ENCODE measurements around the gene GRIK1. TPM values are rescaled to one million over a fixed set of nuclear protein-coding genes. Genes with fewer than 3 reads are reported as not detected.
"Not testable (repeated sequence)": the region's sequence is repeated elsewhere in the genome, so short reads cannot be mapped to it uniquely, and the experiment has no call there.

Gene GRIK1
- total RNA-seq, 1 donor from 2014 or later, result 4.6 TPM

DNA sequence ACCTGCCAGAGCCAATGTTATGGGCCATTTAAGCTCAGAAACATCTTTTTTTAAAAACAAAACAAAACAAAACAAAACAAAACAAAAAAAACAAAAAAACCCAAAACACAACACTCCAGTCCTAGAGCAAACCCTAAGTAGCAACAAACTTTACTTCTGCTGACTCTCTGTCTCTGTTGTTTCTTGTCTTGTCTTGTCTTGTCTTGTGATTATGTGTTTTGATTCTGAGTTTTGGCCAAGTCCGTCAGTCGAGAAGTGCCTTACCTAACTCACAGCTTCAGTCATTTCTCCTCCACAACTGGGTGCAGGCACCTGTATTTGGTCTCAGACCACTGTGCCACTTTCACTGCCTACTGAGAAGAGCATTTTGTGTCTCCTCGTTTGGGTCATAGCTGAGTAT is 333.2 kb downstream of the GRIK1 start:
- ATAC-seq, result no peak
- intact Hi-C loops (cut with DNase I), result no loop called here
- DNase-seq (ENCODE audit: low spot score), result no peak

DNA sequence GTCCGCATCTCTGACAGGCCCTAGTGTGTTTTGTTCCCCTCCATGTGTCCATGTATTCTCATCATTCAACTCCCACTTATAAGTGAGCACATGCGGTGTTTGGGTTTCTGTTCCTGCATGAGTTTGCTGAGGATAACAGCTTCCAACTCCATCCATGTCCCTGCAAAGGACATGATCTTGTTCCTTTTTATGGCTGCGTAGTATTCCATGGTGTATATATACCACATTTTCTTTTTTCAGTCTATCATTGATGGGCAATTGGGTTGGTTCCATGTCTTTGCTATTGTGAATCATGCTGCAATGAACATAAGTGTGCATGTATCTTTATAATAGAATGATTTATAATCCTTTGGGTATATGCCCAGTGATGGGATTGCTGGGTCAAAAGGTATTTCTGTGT is 334.6 kb downstream of the GRIK1 start:
- ATAC-seq, result not testable (repeated sequence)

GRCh38 chr21:29604076-29604475 is 335.7 kb downstream of the GRIK1 start:
- ATAC-seq, result no peak
- intact Hi-C loops (cut with DNase I), result no loop called here
- no peak for DNase-seq (ENCODE audit: low spot score)

More for the DNA sequence above, 334.6 kb downstream of the GRIK1 start:
- intact Hi-C loops (cut with DNase I); DNase-seq (ENCODE audit: low spot score): not testable (repeated sequence)

DNA sequence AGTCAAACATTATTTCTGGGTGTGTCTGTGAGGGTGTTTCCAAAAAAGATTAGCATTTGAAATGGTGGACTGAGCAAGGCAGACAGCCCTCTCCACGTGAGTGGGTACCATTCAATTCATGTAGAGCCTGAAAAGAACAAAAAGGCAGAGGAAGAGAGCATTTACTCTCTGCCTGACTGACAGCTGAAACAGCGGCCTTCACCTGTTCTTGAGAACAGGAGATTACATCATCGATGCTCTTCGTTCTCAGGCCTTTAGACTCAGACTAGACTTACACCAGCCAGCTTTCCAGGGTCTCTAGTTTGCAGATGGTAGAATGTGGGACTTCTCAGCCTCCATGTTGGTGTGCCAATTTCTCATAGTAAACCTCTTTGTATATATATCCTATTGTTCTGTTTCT is 338.7 kb downstream of the GRIK1 start:
- no peak for ATAC-seq
- intact Hi-C loops (cut with DNase I), result no loop called here

GRCh38 chr21:29586696-29587095 is 353.1 kb downstream of the GRIK1 start:
- ATAC-seq (no peak), DNase-seq (ENCODE audit: low spot score) (no peak)
- intact Hi-C loops (cut with DNase I), result no loop called here

More for the DNA sequence above, 338.7 kb downstream of the GRIK1 start:
- no peak for DNase-seq (ENCODE audit: low spot score)

- no peak for ATAC-seq
- no peak for DNase-seq (ENCODE audit: low spot score)
- intact Hi-C loops (cut with DNase I), result no loop called here
These were observed 354.3 kb downstream of the GRIK1 start for GRCh38 chr21:29585462-29585861.

- DNase-seq (ENCODE audit: low spot score) (no peak), ATAC-seq (no peak)
- intact Hi-C loops (cut with DNase I), result no loop called here
These were observed 356.3 kb downstream of the GRIK1 start for GRCh38 chr21:29583424-29583924.

DNA sequence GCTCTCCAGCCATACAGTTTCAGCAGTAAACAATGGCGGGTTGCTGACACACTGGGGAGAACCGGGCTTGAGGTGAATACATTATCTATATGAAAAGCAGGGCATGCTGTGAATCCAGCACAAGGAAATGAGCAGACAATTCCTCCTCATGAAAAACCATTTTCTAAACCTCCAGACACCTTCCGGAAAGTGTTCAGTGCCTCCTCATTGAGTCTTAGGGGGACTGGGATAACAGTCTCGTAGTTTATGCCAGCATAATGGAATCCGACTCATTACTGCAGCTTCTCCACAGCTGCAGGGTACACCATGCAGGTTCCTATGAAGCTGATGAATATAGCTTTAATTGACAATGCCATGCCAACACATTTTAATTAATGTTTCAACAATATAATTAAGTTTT is 356.9 kb downstream of the GRIK1 start:
- no peak for ATAC-seq
- intact Hi-C loops (cut with DNase I), result no loop called here
- no peak for DNase-seq (ENCODE audit: low spot score)

GRCh38 chr21:29581393-29581792 is 358.4 kb downstream of the GRIK1 start:
- no peak for ATAC-seq
- intact Hi-C loops (cut with DNase I), result no loop called here
- DNase-seq (ENCODE audit: low spot score), result no peak

DNA sequence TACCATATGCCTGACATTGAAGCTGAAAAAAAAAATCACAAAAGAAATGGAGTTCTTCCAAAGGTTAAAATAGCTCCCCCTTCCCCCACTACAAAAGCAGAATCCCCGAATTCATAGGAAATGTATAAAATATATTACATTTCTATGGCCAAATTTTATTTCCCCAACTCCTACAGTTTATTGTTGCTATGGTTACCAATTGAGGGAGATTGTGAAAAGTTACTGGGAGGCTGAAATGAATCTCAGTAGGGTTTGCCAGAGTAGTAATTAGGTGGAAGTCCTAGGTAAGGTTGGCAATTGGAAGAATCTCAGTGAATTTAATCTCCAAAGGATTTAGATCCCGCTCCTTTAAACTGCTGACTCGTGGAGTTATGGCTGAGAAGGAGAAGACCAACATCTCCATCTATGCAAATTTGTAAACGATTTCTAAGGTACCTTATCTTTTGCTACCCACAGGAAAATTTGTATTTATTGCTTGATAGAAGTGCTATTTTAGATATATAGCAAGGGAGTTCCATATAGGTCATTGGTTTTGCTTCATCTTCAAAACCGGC is 359.0 kb downstream of the GRIK1 start:
- intact Hi-C loops (cut with DNase I), result no loop called here
- no peak for DNase-seq (ENCODE audit: low spot score)
- no peak for ATAC-seq

DNA sequence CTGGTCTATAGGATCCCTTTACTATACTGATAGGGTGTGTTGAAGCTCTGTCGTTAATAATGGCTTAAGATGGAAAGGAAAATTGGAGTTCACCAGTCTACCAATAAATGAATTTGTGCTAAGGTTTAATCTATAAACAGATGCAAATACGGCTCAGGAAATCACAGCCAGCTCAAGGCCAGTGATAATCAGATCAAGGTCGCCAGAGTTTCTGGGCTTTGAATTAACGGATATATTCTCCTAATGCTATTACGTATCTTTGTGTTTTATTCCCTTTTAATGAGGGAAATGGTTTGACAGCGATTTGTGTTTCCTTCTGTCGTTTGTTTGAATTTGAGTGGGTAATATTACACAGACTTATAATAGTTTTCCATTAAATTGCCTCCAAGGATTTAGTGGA is 361.5 kb downstream of the GRIK1 start:
- DNase-seq (ENCODE audit: low spot score) (no peak), ATAC-seq (no peak)
- intact Hi-C loops (cut with DNase I), result no loop called here

GRCh38 chr21:29571949-29572348 is 367.8 kb downstream of the GRIK1 start:
- ATAC-seq (no peak), DNase-seq (ENCODE audit: low spot score) (no peak)
- intact Hi-C loops (cut with DNase I), result no loop called here

DNA sequence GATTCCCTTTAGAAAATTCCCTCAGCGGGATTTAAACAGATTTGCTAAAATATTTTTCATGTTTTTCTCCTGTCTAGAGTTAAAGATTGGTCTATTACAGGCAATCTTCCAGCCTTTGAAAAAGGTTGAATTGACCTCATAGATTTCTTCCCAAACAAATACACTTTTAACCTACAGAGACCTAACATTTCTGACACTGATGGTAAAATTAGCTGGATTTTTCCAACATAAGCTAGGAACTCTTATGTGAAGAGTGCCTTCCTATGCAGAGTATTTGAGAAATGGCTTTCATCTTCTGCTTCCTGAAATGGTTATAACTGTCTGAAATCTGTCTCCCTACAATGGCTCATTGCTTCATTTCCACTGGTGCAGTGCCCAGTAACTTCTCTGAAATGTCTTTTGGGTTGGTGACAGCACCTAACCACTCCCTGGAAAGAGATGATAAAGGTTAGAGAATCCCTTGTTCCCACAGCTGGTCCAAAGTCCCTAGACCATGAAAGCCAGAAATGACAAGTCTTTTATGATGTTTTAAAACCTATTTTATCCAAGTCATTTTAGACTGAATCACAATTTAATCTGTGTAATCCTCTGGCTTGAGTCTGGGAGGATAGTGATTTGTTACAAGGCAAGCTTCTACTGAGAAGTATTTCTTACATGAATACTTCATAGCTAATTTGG is 371.6 kb downstream of the GRIK1 start:
- no peak for ATAC-seq
- intact Hi-C loops (cut with DNase I), result no loop called here
- DNase-seq (ENCODE audit: low spot score), result no peak

GRCh38 chr21:29557931-29558725 is 381.7 kb downstream of the GRIK1 start:
- DNase-seq (ENCODE audit: low spot score), result no peak
- ATAC-seq, result no peak
- intact Hi-C loops (cut with DNase I), result no loop called here

DNA sequence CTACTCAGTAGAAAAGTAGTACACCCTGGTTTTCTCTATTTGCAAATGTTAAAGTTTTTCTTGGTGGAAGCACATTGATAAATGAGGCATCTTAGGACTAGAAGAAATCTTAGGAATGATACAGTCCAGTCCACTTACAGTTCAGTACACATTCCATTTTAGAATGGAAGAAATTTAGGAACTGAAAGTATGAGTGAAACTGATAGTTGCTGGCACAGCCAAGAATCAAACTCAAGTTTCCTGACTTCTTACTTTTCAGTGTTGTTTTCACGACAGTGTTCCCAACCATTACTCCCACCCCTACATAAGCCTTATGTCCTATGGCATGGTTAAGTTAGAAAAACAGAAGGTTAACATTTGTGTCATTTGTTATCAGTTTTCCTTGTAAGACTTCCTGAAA is 382.6 kb downstream of the GRIK1 start:
- ATAC-seq (no peak), DNase-seq (ENCODE audit: low spot score) (no peak)
- intact Hi-C loops (cut with DNase I), result no loop called here

- ATAC-seq (no peak), DNase-seq (ENCODE audit: low spot score) (no peak)
- intact Hi-C loops (cut with DNase I), result no loop called here
These were observed 384.2 kb downstream of the GRIK1 start for GRCh38 chr21:29555601-29556000.

DNA sequence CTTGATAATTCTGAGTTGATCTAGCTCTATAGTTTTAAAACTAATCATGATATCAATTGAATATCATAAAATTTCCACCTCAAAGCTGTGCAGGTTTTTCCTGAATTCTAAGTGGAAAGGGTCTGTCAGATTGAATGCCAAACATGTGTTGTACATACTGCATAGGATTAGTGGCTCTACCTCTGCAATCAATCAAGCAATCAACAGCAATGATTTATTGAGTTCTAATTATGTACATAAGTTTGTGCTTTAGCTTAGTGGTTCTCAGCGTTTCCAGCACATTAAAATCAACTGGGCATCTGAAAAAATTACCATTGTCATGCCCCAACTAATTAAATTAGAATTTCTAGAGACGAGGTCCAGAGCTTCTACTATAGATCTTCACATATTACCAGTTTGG is 389.6 kb downstream of the GRIK1 start:
- DNase-seq (ENCODE audit: low spot score), result no peak
- intact Hi-C loops (cut with DNase I), result no loop called here
- ATAC-seq, result no peak

- ATAC-seq (no peak), DNase-seq (ENCODE audit: low spot score) (no peak)
- intact Hi-C loops (cut with DNase I), result no loop called here
These were observed 390.2 kb downstream of the GRIK1 start for GRCh38 chr21:29549614-29550013.

GRCh38 chr21:29547998-29548397 is 391.8 kb downstream of the GRIK1 start:
- DNase-seq (ENCODE audit: low spot score) (no peak), ATAC-seq (no peak)
- intact Hi-C loops (cut with DNase I), result no loop called here

GRCh38 chr21:29546071-29546470 is 393.7 kb downstream of the GRIK1 start:
- ATAC-seq, result no peak
- intact Hi-C loops (cut with DNase I), result no loop called here
- no peak for DNase-seq (ENCODE audit: low spot score)
